Hematopoietic multipotent progenitor cell treated with erythropoietin and hydrocortisone succinate and interleukin-3 and kit ligand, for 4 days (in vitro differentiated cells): ENCODE results near the gene C3.
A peak's percentile ranks its signal among the peaks of the same experiment; 100 is the strongest.
"Not testable (repeated sequence)": the region's sequence is repeated elsewhere in the genome, so short reads cannot be mapped to it uniquely, and the experiment has no call there.

Experiments used
- DNase-seq: peaks from one replicate; pipeline ENCODE4 v3.0.0-alpha.2; 2015

Gene C3

GRCh38 chr19:6654347-6655310 lies 65.8 kb downstream of the C3 start:
- DNase-seq = peak; percentile 62

GRCh38 chr19:6652805-6653094 lies 67.7 kb downstream of the C3 start:
- no peak for DNase-seq

- no peak for DNase-seq
Measured at GRCh38 chr19:6651965-6652804, 68.3 kb downstream of the C3 start.

GRCh38 chr19:6649185-6649584 lies 71.3 kb downstream of the C3 start:
- DNase-seq = no peak

GRCh38 chr19:6648141-6648715 lies 72.2 kb downstream of the C3 start:
- no peak for DNase-seq

- DNase-seq = no peak
Measured at GRCh38 chr19:6644796-6645195, 75.7 kb downstream of the C3 start.

- not testable (repeated sequence) for DNase-seq
Measured at GRCh38 chr19:6640333-6640732, 80.1 kb downstream of the C3 start.

GRCh38 chr19:6639439-6639838 lies 81.0 kb downstream of the C3 start:
- no peak for DNase-seq

- DNase-seq = not testable (repeated sequence)
Measured at GRCh38 chr19:6633456-6633813, 87.0 kb downstream of the C3 start.

GRCh38 chr19:6632747-6633455 lies 87.5 kb downstream of the C3 start:
- peak; percentile 85 for DNase-seq

GRCh38 chr19:6632002-6632621 lies 88.3 kb downstream of the C3 start:
- peak; percentile 93 for DNase-seq
